Neural cell (in vitro differentiated cells): ENCODE measurements around the gene SLC22A23. TPM values are rescaled to one million over a fixed set of nuclear protein-coding genes. Genes with fewer than 3 reads are reported as not detected.

Experiments
- H2AFZ ChIP-seq: fragments of 200-600, 300-800 bp; sonication (generic), shearing (Covaris generic); 2 replicates; pipeline ENCODE4 v1.6.0; 2014; ENCODE audit warnings: low read depth, mild to moderate bottlenecking, antibody characterized with exemption, low read length, moderate library complexity
- H3F3A ChIP-seq: fragments of 200-600 bp; shearing (Covaris generic); 2 replicates; pipeline ENCODE4 v1.6.1; 2016; ENCODE audit warnings: mild to moderate bottlenecking, moderate library complexity, mixed read lengths, antibody characterized with exemption, low read length; ENCODE audit not compliant: insufficient read depth, poor library complexity, severe bottlenecking
- H3K27ac ChIP-seq: fragments of 200-600, 300-800 bp; sonication (generic), shearing (Covaris generic); 2 replicates; pipeline ENCODE4 v1.5.1; 2014; ENCODE audit warnings: mild to moderate bottlenecking, low read length, moderate library complexity
- H3K27me3 ChIP-seq: fragments of 300-800, 200-600 bp; sonication (generic), shearing (Covaris generic); 2 replicates; pipeline ENCODE4 v1.6.0; 2014; ENCODE audit warnings: mild to moderate bottlenecking, low read depth, low read length, moderate library complexity; ENCODE audit not compliant: insufficient read depth
- H3K36me3 ChIP-seq: fragments of 300-800, 200-600 bp; sonication (generic), shearing (Covaris generic); 2 replicates; pipeline ENCODE4 v1.5.1; 2014; ENCODE audit warnings: mild to moderate bottlenecking, antibody characterized with exemption, low read length, moderate library complexity; ENCODE audit not compliant: insufficient read depth
- H3K4me2 ChIP-seq: fragments of 300-800, 200-600 bp; sonication (generic), shearing (Covaris generic); 2 replicates; pipeline ENCODE4 v1.6.0; 2014; ENCODE audit warnings: mild to moderate bottlenecking, low read length
- H3K4me3 ChIP-seq: fragments of 300-800, 200-600 bp; sonication (generic), shearing (Covaris generic); 2 replicates; pipeline ENCODE4 v1.5.1; 2014; ENCODE audit warnings: mild to moderate bottlenecking, low read length, moderate library complexity
- H3K79me2 ChIP-seq: fragments of 200-600 bp; shearing (Covaris generic); replicated peaks from 2 replicates; pipeline ENCODE4 v1.6.0; 2014; ENCODE audit warnings: mild to moderate bottlenecking, low read length, moderate library complexity; ENCODE audit not compliant: insufficient read depth
- H3K9ac ChIP-seq: fragments of 300-800, 200-600 bp; sonication (generic), shearing (Covaris generic); 2 replicates; pipeline ENCODE4 v1.6.1; 2016; ENCODE audit warnings: mild to moderate bottlenecking, low read length, mixed read lengths
- H3K9me2 ChIP-seq: fragments of 200-600 bp; shearing (Covaris generic); 2 replicates; pipeline ENCODE4 v1.6.1; 2016; ENCODE audit warnings: mild to moderate bottlenecking, low read length, mixed read lengths; ENCODE audit not compliant: insufficient read depth
- H3K9me3 ChIP-seq: fragments of 200-600, 300-800 bp; sonication (generic), shearing (Covaris generic); 2 replicates; pipeline ENCODE4 v1.6.1; 2016; ENCODE audit warnings: mild to moderate bottlenecking, mixed run types, low read length, moderate library complexity, mixed read lengths
- H4K20me1 ChIP-seq: fragments of 200-600 bp; shearing (Covaris generic); 2 replicates; pipeline ENCODE4 v1.6.1; 2016; ENCODE audit warnings: mild to moderate bottlenecking, mixed run types; ENCODE audit not compliant: insufficient read depth
- EP300 ChIP-seq: fragments of 450-650 bp; conservative IDR thresholded peaks from 2 replicates; pipeline ENCODE4 v1.6.1; 2014; ENCODE audit warnings: antibody characterized with exemption, mild to moderate bottlenecking, moderate library complexity; ENCODE audit not compliant: poor library complexity, severe bottlenecking
- EZH2 ChIP-seq: fragments of 200-600, 300-800 bp; shearing (Covaris generic), sonication (generic); IDR thresholded peaks from 2 replicates; pipeline ENCODE4 v1.6.1; 2014; ENCODE audit warnings: antibody characterized with exemption, low read length, borderline replicate concordance, mild to moderate bottlenecking; ENCODE audit not compliant: insufficient read depth, poor library complexity, severe bottlenecking
- MXI1 ChIP-seq: fragments of 450-650 bp; conservative IDR thresholded peaks from 2 replicates; pipeline ENCODE4 v1.6.1; 2014; ENCODE audit warnings: antibody characterized with exemption, mild to moderate bottlenecking; ENCODE audit not compliant: poor library complexity, severe bottlenecking
- POLR2AphosphoS5 ChIP-seq: IDR thresholded peaks from 2 replicates; pipeline ENCODE4 v1.6.1; 2012
- RAD21 ChIP-seq: fragments of 450-650 bp; conservative IDR thresholded peaks from 2 replicates; pipeline ENCODE4 v1.6.1; 2014; ENCODE audit warnings: antibody characterized with exemption, mild to moderate bottlenecking, moderate library complexity
- REST ChIP-seq: IDR thresholded peaks from 2 replicates; pipeline ENCODE4 v1.6.1; 2012; ENCODE audit warnings: borderline replicate concordance
- SMC3 ChIP-seq: fragments of 450-650 bp; conservative IDR thresholded peaks from 2 replicates; pipeline ENCODE4 v1.6.1; 2014; ENCODE audit warnings: antibody characterized with exemption, mild to moderate bottlenecking, moderate library complexity; ENCODE audit not compliant: poor library complexity
- TAF1 ChIP-seq: IDR thresholded peaks from 2 replicates; pipeline ENCODE4 v1.6.1; 2012; ENCODE audit warnings: low read depth
- polyA plus RNA-seq: library from polyadenylated mRNA; depleted of rRNA; stranded (reverse); fragments of >200 nt; gene quantifications from 2 replicates; pipeline ENCODE4 v1.2.3, GENCODE V29; 2014
- TF ChIP-seq, protein P1 (sequence below): fragments of 450-650 bp; IDR thresholded peaks from 2 replicates; pipeline ENCODE4 v1.5.1; 2014; ENCODE audit warnings: antibody characterized with exemption, mild to moderate bottlenecking, moderate library complexity; ENCODE audit not compliant: poor library complexity, severe bottlenecking

SLC22A23 gene
- polyA plus RNA-seq, 1 donor from 2014 or later: 8.8 TPM

DNA sequence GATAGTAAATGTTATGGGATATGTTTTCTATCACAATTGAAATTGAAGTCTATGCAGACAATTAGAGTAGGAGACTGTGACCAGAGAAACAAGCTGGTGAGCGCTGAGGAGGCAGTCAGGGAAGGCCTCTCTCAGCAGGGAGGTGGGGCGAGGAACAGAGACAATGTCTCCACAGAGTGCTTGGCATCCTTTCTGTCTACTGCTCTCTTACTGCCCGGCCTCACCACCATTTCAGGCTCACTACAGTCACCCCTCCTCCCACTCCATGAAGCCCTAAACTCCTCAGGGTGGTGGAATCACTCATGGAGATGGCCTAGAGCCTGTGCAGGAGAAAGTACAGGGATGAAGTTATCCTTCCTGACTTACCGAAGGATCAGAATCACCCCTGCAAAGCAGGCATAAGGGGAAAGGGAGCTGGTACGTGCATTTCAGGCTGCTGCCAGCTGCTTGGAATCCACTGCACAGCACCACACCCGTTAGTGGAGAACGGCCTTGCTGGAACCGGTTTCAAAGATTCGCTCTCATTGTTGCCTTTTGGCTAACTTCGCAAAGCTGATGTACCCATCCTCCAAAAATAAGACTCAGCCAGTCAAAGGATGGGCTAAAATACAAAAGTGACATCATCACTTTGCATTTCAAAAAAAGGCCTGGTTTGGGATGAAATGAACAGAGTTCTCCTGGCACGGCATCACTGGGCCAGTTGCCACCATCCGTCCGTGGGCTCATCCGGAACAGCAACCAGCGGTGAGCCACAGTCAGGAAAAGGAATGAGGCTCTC, 67.3 kb downstream of the SLC22A23 start:
- no peaks in the 10 kb centered on the region for H3K9me3 ChIP-seq
- H3K4me2 ChIP-seq: no peak overlapping the region
- no peak overlapping the region for H2AFZ ChIP-seq
- H3K4me3 ChIP-seq: no peak overlapping the region
- no peaks in the 10 kb centered on the region for H4K20me1 ChIP-seq
- no peaks in the 10 kb centered on the region for H3F3A ChIP-seq
- no peak overlapping the region for H3K9ac ChIP-seq
- no peaks in the 10 kb centered on the region for H3K9me2 ChIP-seq
- no peaks in the 10 kb centered on the region for H3K27me3 ChIP-seq
- H3K27ac ChIP-seq: no peak overlapping the region
- TF ChIP-seq EZH2 (no peak), MXI1 (no peak), TAF1 (no peak), SMC3 (no peak), RAD21 (no peak), EP300 (no peak)
- TF ChIP-seq, protein P1, sequence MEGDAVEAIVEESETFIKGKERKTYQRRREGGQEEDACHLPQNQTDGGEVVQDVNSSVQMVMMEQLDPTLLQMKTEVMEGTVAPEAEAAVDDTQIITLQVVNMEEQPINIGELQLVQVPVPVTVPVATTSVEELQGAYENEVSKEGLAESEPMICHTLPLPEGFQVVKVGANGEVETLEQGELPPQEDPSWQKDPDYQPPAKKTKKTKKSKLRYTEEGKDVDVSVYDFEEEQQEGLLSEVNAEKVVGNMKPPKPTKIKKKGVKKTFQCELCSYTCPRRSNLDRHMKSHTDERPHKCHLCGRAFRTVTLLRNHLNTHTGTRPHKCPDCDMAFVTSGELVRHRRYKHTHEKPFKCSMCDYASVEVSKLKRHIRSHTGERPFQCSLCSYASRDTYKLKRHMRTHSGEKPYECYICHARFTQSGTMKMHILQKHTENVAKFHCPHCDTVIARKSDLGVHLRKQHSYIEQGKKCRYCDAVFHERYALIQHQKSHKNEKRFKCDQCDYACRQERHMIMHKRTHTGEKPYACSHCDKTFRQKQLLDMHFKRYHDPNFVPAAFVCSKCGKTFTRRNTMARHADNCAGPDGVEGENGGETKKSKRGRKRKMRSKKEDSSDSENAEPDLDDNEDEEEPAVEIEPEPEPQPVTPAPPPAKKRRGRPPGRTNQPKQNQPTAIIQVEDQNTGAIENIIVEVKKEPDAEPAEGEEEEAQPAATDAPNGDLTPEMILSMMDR: no peak
- no peaks in the 10 kb centered on the region for H3K79me2 ChIP-seq
- H3K36me3 ChIP-seq: no peaks in the 10 kb centered on the region

DNA sequence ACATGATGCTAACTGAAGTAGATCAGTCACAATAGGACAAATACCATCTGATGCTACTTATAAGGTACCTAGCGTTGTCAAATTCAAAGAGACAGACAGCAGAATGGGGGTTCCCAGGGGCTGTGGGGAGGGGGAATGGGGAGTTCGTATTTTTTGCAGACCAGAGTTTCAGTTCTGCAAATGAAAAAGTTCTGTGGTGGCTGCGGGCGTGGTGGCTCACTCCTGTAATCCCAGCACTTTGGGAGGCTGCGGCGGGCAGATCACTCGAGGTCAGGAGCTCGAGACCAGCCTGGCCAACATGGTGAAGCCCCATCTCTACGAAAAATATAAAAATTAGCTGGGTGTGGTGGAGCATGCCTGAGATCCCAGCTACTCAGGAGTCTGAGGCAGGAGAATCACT, 68.1 kb downstream of the SLC22A23 start:
- no peak overlapping the region for H2AFZ ChIP-seq
- H4K20me1 ChIP-seq: no peaks in the 10 kb centered on the region
- no peaks in the 10 kb centered on the region for H3K79me2 ChIP-seq
- H3F3A ChIP-seq: no peaks in the 10 kb centered on the region
- H3K4me3 ChIP-seq: no peak overlapping the region
- no peaks in the 10 kb centered on the region for H3K27me3 ChIP-seq
- no peaks in the 10 kb centered on the region for H3K36me3 ChIP-seq
- TF ChIP-seq TAF1 (no peak), EP300 (no peak), POLR2AphosphoS5 (no peak), SMC3 (no peak), REST (no peak), RAD21 (no peak)
- H3K9me3 ChIP-seq: no peaks in the 10 kb centered on the region
- no peaks in the 10 kb centered on the region for H3K9me2 ChIP-seq
- H3K27ac ChIP-seq: no peak overlapping the region
- no peak overlapping the region for H3K4me2 ChIP-seq
- no peak overlapping the region for H3K9ac ChIP-seq
